HepG2 (cell line): ENCODE results near the gene WBP1. TPM values are rescaled to one million over a fixed set of nuclear protein-coding genes. Genes with fewer than 3 reads are reported as not detected.
A peak's percentile ranks its signal among the peaks of the same experiment; 100 is the strongest.

Source experiments
- FOSL2 ChIP-seq: sonication (generic); formaldehyde crosslinking; IDR thresholded peaks from 2 replicates; pipeline ENCODE4 v1.4.0; 2020; ENCODE audit warnings: missing genetic modification reagents
- NR2C2 ChIP-seq: sonication (generic); formaldehyde crosslinking; IDR thresholded peaks from 2 replicates; pipeline ENCODE4 v1.4.0; 2020; ENCODE audit warnings: missing genetic modification reagents, mild to moderate bottlenecking, moderate library complexity, borderline replicate concordance
- PRMT3 ChIP-seq: sonication (generic); formaldehyde crosslinking; IDR thresholded peaks from 2 replicates; pipeline ENCODE4 v1.8.1; 2022; ENCODE audit warnings: low read depth, mild to moderate bottlenecking, moderate library complexity, missing genetic modification reagents, borderline replicate concordance
- RCOR2 ChIP-seq: IDR thresholded peaks from 2 replicates; pipeline ENCODE4 v1.6.1; 2016; ENCODE audit warnings: missing biosample characterization, missing genetic modification reagents
- ZNF567 ChIP-seq: sonication (generic); formaldehyde crosslinking; IDR thresholded peaks from 2 replicates; pipeline ENCODE4 v1.8.1; 2023; ENCODE audit warnings: mild to moderate bottlenecking, missing genetic modification reagents, borderline replicate concordance
- ZNF569 ChIP-seq: sonication (generic); formaldehyde crosslinking; IDR thresholded peaks from 2 replicates; pipeline ENCODE4 v1.5.0; 2020; ENCODE audit warnings: mild to moderate bottlenecking, missing genetic modification reagents, moderate library complexity, borderline replicate concordance
- ZNF782 ChIP-seq: sonication (generic); formaldehyde crosslinking; IDR thresholded peaks from 2 replicates; pipeline ENCODE4 v1.4.0; 2020; ENCODE audit warnings: missing genetic modification reagents, mild to moderate bottlenecking, borderline replicate concordance
- polyA plus RNA-seq, 8 experiments: library from polyadenylated mRNA; depleted of rRNA in 3 of 8; stranded (reverse) in 7 of 8; unstranded in 1 of 8; fragments of >200 nt; fragmentation: Illumina TruSeq in 4 of 8; extraction: Trizol in 4 of 8; gene quantifications; 2 replicates each; pipeline versions ENCODE4 v1.2.1 to v1.2.3, GENCODE V29; 2011 to 2016; ENCODE audit warnings: low read depth in 4 of 8, missing spikeins in 1 of 8, mixed read lengths in 1 of 8; ENCODE audit not compliant: insufficient read depth in 1 of 8
- total RNA-seq, 5 experiments: library from RNA; depleted of rRNA; stranded (reverse); fragments of >200 nt; fragmentation: Illumina TruSeq; extraction: Trizol; gene quantifications; 2 replicates each; pipeline ENCODE4 v1.2.3, GENCODE V29; 2016; ENCODE audit warnings: low read depth in 1 of 5
- TF ChIP-seq, protein P1 (sequence below): sonication (generic); formaldehyde crosslinking; IDR thresholded peaks from 2 replicates; pipeline ENCODE4 v1.4.0; 2020; ENCODE audit warnings: mild to moderate bottlenecking, missing genetic modification reagents, borderline replicate concordance
- TF ChIP-seq, protein P2 (sequence below): sonication (generic); formaldehyde crosslinking; IDR thresholded peaks from 2 replicates; pipeline ENCODE4 v1.5.0; 2020; ENCODE audit warnings: mild to moderate bottlenecking, missing genetic modification reagents, borderline replicate concordance
- TF ChIP-seq, protein P3 (sequence below): sonication (generic); formaldehyde crosslinking; IDR thresholded peaks from 2 replicates; pipeline ENCODE4 v1.4.0; 2020; ENCODE audit warnings: low read depth, missing genetic modification reagents

Gene WBP1
- total and polyA plus RNA-seq, 2 of the 13 experiments (the other 11 are each of a cell fraction or from before 2014, with no cell fraction given) = 38.8 to 85.7 TPM

DNA sequence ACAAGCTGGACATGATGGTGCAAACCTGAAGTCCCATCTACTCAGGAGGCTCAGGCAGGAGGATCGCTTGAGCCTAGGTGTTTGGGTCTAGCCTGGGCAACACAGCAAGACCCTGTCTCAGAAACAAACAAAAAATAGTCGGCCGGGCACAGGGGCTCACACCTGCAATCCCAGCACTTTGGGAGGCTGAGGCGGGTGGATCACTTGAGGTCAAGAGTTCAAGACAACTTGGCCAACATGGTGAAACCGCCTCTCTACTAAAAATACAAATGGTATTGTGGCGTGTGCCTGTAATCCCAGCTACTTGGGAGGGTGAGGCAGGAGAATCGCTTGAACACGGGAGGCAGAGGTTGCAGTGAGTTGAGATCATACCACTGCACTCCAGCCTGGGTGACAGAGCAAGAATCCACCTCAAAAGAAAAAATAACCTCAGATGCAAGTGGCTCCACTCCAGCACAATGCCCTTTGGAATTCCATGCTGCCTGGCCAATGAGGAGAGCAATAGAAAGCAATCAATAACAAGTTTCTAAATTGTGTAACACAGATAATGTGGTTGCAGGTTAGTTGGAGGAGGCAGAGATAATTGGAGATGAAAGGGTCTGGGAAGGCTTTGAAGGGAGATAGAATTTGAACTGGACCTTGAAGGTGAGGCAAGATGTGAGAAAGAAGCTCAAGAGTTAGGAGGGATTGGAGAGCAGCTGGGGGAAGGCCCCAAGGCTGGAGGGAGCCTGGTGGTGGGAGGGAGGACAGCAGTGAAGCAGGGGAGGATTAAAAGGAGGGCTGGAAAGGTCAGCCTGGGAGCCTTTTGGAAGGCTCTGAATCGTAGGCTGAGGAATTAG, 30.6 kb downstream of the WBP1 start (continued):
- TF ChIP-seq, protein P1, sequence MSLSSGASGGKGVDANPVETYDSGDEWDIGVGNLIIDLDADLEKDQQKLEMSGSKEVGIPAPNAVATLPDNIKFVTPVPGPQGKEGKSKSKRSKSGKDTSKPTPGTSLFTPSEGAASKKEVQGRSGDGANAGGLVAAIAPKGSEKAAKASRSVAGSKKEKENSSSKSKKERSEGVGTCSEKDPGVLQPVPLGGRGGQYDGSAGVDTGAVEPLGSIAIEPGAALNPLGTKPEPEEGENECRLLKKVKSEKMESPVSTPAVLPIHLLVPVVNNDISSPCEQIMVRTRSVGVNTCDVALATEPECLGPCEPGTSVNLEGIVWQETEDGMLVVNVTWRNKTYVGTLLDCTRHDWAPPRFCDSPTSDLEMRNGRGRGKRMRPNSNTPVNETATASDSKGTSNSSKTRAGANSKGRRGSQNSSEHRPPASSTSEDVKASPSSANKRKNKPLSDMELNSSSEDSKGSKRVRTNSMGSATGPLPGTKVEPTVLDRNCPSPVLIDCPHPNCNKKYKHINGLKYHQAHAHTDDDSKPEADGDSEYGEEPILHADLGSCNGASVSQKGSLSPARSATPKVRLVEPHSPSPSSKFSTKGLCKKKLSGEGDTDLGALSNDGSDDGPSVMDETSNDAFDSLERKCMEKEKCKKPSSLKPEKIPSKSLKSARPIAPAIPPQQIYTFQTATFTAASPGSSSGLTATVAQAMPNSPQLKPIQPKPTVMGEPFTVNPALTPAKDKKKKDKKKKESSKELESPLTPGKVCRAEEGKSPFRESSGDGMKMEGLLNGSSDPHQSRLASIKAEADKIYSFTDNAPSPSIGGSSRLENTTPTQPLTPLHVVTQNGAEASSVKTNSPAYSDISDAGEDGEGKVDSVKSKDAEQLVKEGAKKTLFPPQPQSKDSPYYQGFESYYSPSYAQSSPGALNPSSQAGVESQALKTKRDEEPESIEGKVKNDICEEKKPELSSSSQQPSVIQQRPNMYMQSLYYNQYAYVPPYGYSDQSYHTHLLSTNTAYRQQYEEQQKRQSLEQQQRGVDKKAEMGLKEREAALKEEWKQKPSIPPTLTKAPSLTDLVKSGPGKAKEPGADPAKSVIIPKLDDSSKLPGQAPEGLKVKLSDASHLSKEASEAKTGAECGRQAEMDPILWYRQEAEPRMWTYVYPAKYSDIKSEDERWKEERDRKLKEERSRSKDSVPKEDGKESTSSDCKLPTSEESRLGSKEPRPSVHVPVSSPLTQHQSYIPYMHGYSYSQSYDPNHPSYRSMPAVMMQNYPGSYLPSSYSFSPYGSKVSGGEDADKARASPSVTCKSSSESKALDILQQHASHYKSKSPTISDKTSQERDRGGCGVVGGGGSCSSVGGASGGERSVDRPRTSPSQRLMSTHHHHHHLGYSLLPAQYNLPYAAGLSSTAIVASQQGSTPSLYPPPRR (CRISPR knock-in tag) = peak; percentile 78; the same call in 1 of the 2 replicates
- TF ChIP-seq RCOR2 (CRISPR knock-in tag) (peak; percentile 94), ZNF569 (CRISPR knock-in tag) (no peak), FOSL2 (CRISPR knock-in tag) (peak; percentile 41; the same call in 1 of the 2 replicates), NR2C2 (peak; percentile 83), ZNF782 (CRISPR knock-in tag) (peak; percentile 60; the same call in 1 of the 2 replicates), ZNF567 (CRISPR knock-in tag) (no peak), PRMT3 (CRISPR knock-in tag) (0 out of 2 replicates have a peak, but pooled peaks have one; percentile 33)
- TF ChIP-seq, protein P2, sequence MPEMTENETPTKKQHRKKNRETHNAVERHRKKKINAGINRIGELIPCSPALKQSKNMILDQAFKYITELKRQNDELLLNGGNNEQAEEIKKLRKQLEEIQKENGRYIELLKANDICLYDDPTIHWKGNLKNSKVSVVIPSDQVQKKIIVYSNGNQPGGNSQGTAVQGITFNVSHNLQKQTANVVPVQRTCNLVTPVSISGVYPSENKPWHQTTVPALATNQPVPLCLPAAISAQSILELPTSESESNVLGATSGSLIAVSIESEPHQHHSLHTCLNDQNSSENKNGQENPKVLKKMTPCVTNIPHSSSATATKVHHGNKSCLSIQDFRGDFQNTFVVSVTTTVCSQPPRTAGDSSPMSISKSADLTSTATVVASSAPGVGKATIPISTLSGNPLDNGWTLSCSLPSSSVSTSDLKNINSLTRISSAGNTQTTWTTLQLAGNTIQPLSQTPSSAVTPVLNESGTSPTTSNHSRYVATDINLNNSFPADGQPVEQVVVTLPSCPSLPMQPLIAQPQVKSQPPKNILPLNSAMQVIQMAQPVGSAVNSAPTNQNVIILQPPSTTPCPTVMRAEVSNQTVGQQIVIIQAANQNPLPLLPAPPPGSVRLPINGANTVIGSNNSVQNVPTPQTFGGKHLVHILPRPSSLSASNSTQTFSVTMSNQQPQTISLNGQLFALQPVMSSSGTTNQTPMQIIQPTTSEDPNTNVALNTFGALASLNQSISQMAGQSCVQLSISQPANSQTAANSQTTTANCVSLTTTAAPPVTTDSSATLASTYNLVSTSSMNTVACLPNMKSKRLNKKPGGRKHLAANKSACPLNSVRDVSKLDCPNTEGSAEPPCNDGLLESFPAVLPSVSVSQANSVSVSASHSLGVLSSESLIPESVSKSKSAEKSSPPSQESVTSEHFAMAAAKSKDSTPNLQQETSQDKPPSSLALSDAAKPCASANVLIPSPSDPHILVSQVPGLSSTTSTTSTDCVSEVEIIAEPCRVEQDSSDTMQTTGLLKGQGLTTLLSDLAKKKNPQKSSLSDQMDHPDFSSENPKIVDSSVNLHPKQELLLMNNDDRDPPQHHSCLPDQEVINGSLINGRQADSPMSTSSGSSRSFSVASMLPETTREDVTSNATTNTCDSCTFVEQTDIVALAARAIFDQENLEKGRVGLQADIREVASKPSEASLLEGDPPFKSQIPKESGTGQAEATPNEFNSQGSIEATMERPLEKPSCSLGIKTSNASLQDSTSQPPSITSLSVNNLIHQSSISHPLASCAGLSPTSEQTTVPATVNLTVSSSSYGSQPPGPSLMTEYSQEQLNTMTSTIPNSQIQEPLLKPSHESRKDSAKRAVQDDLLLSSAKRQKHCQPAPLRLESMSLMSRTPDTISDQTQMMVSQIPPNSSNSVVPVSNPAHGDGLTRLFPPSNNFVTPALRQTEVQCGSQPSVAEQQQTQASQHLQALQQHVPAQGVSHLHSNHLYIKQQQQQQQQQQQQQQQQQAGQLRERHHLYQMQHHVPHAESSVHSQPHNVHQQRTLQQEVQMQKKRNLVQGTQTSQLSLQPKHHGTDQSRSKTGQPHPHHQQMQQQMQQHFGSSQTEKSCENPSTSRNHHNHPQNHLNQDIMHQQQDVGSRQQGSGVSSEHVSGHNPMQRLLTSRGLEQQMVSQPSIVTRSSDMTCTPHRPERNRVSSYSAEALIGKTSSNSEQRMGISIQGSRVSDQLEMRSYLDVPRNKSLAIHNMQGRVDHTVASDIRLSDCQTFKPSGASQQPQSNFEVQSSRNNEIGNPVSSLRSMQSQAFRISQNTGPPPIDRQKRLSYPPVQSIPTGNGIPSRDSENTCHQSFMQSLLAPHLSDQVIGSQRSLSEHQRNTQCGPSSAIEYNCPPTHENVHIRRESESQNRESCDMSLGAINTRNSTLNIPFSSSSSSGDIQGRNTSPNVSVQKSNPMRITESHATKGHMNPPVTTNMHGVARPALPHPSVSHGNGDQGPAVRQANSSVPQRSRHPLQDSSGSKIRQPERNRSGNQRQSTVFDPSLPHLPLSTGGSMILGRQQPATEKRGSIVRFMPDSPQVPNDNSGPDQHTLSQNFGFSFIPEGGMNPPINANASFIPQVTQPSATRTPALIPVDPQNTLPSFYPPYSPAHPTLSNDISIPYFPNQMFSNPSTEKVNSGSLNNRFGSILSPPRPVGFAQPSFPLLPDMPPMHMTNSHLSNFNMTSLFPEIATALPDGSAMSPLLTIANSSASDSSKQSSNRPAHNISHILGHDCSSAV (CRISPR knock-in tag) = no peak
- TF ChIP-seq, protein P3, sequence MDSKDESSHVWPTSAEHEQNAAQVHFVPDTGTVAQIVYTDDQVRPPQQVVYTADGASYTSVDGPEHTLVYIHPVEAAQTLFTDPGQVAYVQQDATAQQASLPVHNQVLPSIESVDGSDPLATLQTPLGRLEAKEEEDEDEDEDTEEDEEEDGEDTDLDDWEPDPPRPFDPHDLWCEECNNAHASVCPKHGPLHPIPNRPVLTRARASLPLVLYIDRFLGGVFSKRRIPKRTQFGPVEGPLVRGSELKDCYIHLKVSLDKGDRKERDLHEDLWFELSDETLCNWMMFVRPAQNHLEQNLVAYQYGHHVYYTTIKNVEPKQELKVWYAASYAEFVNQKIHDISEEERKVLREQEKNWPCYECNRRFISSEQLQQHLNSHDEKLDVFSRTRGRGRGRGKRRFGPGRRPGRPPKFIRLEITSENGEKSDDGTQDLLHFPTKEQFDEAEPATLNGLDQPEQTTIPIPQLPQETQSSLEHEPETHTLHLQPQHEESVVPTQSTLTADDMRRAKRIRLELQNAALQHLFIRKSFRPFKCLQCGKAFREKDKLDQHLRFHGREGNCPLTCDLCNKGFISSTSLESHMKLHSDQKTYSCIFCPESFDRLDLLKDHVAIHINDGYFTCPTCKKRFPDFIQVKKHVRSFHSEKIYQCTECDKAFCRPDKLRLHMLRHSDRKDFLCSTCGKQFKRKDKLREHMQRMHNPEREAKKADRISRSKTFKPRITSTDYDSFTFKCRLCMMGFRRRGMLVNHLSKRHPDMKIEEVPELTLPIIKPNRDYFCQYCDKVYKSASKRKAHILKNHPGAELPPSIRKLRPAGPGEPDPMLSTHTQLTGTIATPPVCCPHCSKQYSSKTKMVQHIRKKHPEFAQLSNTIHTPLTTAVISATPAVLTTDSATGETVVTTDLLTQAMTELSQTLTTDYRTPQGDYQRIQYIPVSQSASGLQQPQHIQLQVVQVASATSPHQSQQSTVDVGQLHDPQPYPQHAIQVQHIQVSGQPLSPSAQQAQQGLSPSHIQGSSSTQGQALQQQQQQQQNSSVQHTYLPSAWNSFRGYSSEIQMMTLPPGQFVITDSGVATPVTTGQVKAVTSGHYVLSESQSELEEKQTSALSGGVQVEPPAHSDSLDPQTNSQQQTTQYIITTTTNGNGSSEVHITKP (CRISPR knock-in tag) = peak; percentile 96
